HCT116 (cell line): ENCODE results near the gene RNF182. TPM values are rescaled to one million over a fixed set of nuclear protein-coding genes. Genes with fewer than 3 reads are reported as not detected.

Experiments
- ATAC-seq: fragments of 200-7000 bp; cut with Tn5 transposase; 2 replicates; pipeline ENCODE4 v1.9.1; 2020; ENCODE audit warnings: mild to moderate bottlenecking, moderate library complexity
- BruUV-seq: library from RNA; stranded (reverse); fragments of 400-500 nt; replicated peaks from 2 replicates; lab custom pipeline; 2021; lab: Mats Ljungman, UMichigan
- CTCF ChIA-PET: fragments of 300-600 bp; sonication (Branson Sonifier 250); formaldehyde crosslinking; loops from one replicate; lab custom pipeline; 2021; ENCODE audit warnings: antibody characterized with exemption; lab: Charles Lee
- POLR2A ChIA-PET: fragments of 300-600, 350-600 bp; sonication (Branson Sonifier 250); formaldehyde crosslinking; loops from one replicate; lab custom pipeline; 2021; ENCODE audit warnings: antibody characterized with exemption; lab: Charles Lee
- RAD21 ChIA-PET, 2 experiments: fragments of 300-600 bp; sonication (Branson Sonifier 250); formaldehyde crosslinking; loops; one replicate each; lab custom pipeline; 2023; ENCODE audit warnings: low total read pairs in 2 of 2; ENCODE audit not compliant: uncharacterized antibody in 2 of 2, unreplicated experiment in 2 of 2, low non-redundant PET in 1 of 2; lab: Charles Lee
- DNase-seq: peaks from one replicate; pipeline ENCODE4 v3.0.0-alpha.2; 2010; ENCODE audit warnings: low read depth, low spot score
- H2AFZ ChIP-seq: fragments of 200-600 bp; shearing (Covaris generic), sonication (generic); 2 replicates; pipeline ENCODE4 v1.6.1; 2017; ENCODE audit warnings: low read depth, mixed run types, mixed read lengths, antibody characterized with exemption, low read length; ENCODE audit not compliant: poor library complexity, severe bottlenecking
- H3K27ac ChIP-seq: 2 replicates; pipeline ENCODE4 v1.5.1; 2012; ENCODE audit warnings: low read depth, low read length
- H3K27me3 ChIP-seq: fragments of 200-600 bp; sonication (generic); 2 replicates; pipeline ENCODE4 v1.6.1; 2016; ENCODE audit warnings: mixed run types, low read length, mixed read lengths; ENCODE audit not compliant: insufficient read depth
- H3K36me3 ChIP-seq, 2 experiments: fragments of 200-500 bp in 1 of 2; fragments of 200-600 bp in 1 of 2; sonication (Bioruptor generic) in 1 of 2; sonication (generic) in 1 of 2; 2 replicates each; pipeline versions ENCODE4 v1.5.1 to v1.6.1; 2014 to 2016; ENCODE audit warnings: low read length in 2 of 2, inconsistent platforms in 1 of 2, mixed read lengths in 1 of 2, mixed run types in 1 of 2; ENCODE audit not compliant: insufficient read depth in 2 of 2, control insufficient read depth in 1 of 2
- H3K4me1 ChIP-seq, 2 experiments: fragments of 200-600 bp in 1 of 2; sonication (generic) in 1 of 2; 2 replicates each; pipeline versions ENCODE4 v1.5.1 to v1.6.1; 2012 to 2017; ENCODE audit warnings: low read length in 2 of 2, inconsistent platforms in 1 of 2, mild to moderate bottlenecking in 1 of 2, mixed read lengths in 1 of 2, mixed run types in 1 of 2, moderate library complexity in 1 of 2; ENCODE audit not compliant: insufficient read depth in 2 of 2, control insufficient read depth in 1 of 2
- H3K4me2 ChIP-seq: fragments of 200-600 bp; sonication (generic); 2 replicates; pipeline ENCODE4 v1.6.1; 2017; ENCODE audit warnings: mixed run types, low read length, mixed read lengths
- H3K4me3 ChIP-seq, 2 experiments: fragments of 200-600 bp in 1 of 2; sonication (generic) in 1 of 2; replicated peaks in 1 of 2; 2 replicates each; pipeline ENCODE4 v1.5.1; 2011 to 2016; ENCODE audit warnings: low read length in 2 of 2, control low read depth in 1 of 2, low read depth in 1 of 2, mild to moderate bottlenecking in 1 of 2, mixed read lengths in 1 of 2, mixed run types in 1 of 2
- H3K79me2 ChIP-seq: fragments of 200-600 bp; sonication (generic); 2 replicates; pipeline ENCODE4 v1.6.1; 2017; ENCODE audit warnings: mild to moderate bottlenecking, mixed run types, low read length, moderate library complexity, mixed read lengths; ENCODE audit not compliant: insufficient read depth
- H3K9ac ChIP-seq: fragments of 200-600 bp; sonication (generic); 2 replicates; pipeline ENCODE4 v1.6.1; 2016; ENCODE audit warnings: low read length, mixed read lengths
- H3K9me2 ChIP-seq: fragments of 200-600 bp; sonication (generic), shearing (Covaris generic); 2 replicates; pipeline ENCODE4 v1.6.1; 2017; ENCODE audit warnings: mixed run types, mild to moderate bottlenecking, moderate library complexity; ENCODE audit not compliant: insufficient read depth
- H3K9me3 ChIP-seq, 2 experiments: fragments of 200-500 bp in 1 of 2; fragments of 200-600 bp in 1 of 2; sonication (Bioruptor generic) in 1 of 2; sonication (generic) in 1 of 2; 2 replicates each; pipeline ENCODE4 v1.6.1; 2014 to 2017; ENCODE audit warnings: low read length in 2 of 2, mixed read lengths in 2 of 2, inconsistent platforms in 1 of 2, low read depth in 1 of 2, mild to moderate bottlenecking in 1 of 2, mixed run types in 1 of 2, moderate library complexity in 1 of 2; ENCODE audit not compliant: control insufficient read depth in 1 of 2, insufficient read depth in 1 of 2
- H4K20me1 ChIP-seq: fragments of 200-600 bp; sonication (generic), shearing (Covaris generic); 2 replicates; pipeline ENCODE4 v1.6.1; 2017; ENCODE audit warnings: mixed run types, mild to moderate bottlenecking, moderate library complexity; ENCODE audit not compliant: insufficient read depth
- ATF3 ChIP-seq: IDR thresholded peaks from 2 replicates; pipeline ENCODE4 v1.6.1; 2012
- CEBPB ChIP-seq: IDR thresholded peaks from 2 replicates; pipeline ENCODE4 v1.6.1; 2012; ENCODE audit warnings: low read depth
- CTCF ChIP-seq, 3 experiments: fragments of 200-600 bp in 1 of 3; sonication (generic) in 1 of 3; IDR thresholded peaks in 2 of 3; conservative IDR thresholded peaks in 1 of 3; 2 replicates each; pipeline ENCODE4 v1.5.1; 2012 to 2017; ENCODE audit warnings: low read depth in 2 of 3, low read length in 2 of 3, antibody characterized with exemption in 1 of 3, borderline replicate concordance in 1 of 3, control low read depth in 1 of 3, mild to moderate bottlenecking in 1 of 3, mixed read lengths in 1 of 3, mixed run types in 1 of 3, moderate library complexity in 1 of 3; ENCODE audit not compliant: insufficient read depth in 1 of 3
- EGR1 ChIP-seq: IDR thresholded peaks from 2 replicates; pipeline ENCODE4 v1.6.1; 2012; ENCODE audit warnings: low read depth
- ELF1 ChIP-seq: IDR thresholded peaks from 2 replicates; pipeline ENCODE4 v1.6.1; 2012; ENCODE audit warnings: low read depth, borderline replicate concordance
- EZH2phosphoT487 ChIP-seq: fragments of 200-600 bp; IDR thresholded peaks from 2 replicates; pipeline ENCODE4 v1.6.1; 2018; ENCODE audit warnings: antibody characterized with exemption, borderline replicate concordance
- JUND ChIP-seq: IDR thresholded peaks from 2 replicates; pipeline ENCODE4 v1.6.1; 2012
- MAX ChIP-seq: IDR thresholded peaks from 2 replicates; pipeline ENCODE4 v1.6.1; 2012
- POLR2A ChIP-seq: IDR thresholded peaks from 2 replicates; pipeline ENCODE4 v1.7.0; 2011; ENCODE audit warnings: borderline replicate concordance; ENCODE audit not compliant: insufficient read depth, insufficient read length; ENCODE audit errors: extremely low read depth
- POLR2AphosphoS5 ChIP-seq: IDR thresholded peaks from 2 replicates; pipeline ENCODE4 v1.6.1; 2011; ENCODE audit warnings: mild to moderate bottlenecking, low read depth, low read length, moderate library complexity
- RAD21 ChIP-seq: IDR thresholded peaks from 2 replicates; pipeline ENCODE4 v1.6.1; 2012; ENCODE audit warnings: low read depth, mild to moderate bottlenecking
- REST ChIP-seq: IDR thresholded peaks from 2 replicates; pipeline ENCODE4 v1.6.1; 2012; ENCODE audit warnings: low read depth
- SIN3A ChIP-seq: IDR thresholded peaks from 2 replicates; pipeline ENCODE4 v1.6.1; 2012; ENCODE audit warnings: low read depth
- SP1 ChIP-seq: IDR thresholded peaks from 2 replicates; pipeline ENCODE4 v1.6.1; 2012; ENCODE audit warnings: low read depth
- SRF ChIP-seq: IDR thresholded peaks from 2 replicates; pipeline ENCODE4 v1.6.1; 2012; ENCODE audit warnings: low read depth
- TCF7L2 ChIP-seq: IDR thresholded peaks from 2 replicates; pipeline ENCODE4 v1.7.0; 2011; ENCODE audit warnings: borderline replicate concordance, inconsistent platforms; ENCODE audit not compliant: insufficient read depth, insufficient read length; ENCODE audit errors: extremely low read depth
- YY1 ChIP-seq: IDR thresholded peaks from 2 replicates; pipeline ENCODE4 v1.6.1; 2011; ENCODE audit warnings: low read length, low read depth, moderate library complexity, mild to moderate bottlenecking; ENCODE audit not compliant: insufficient replicate concordance; ENCODE audit errors: extremely low read depth
- ZBTB33 ChIP-seq: IDR thresholded peaks from 2 replicates; pipeline ENCODE4 v1.6.1; 2011; ENCODE audit warnings: mild to moderate bottlenecking, low read length, moderate library complexity; ENCODE audit not compliant: insufficient replicate concordance; ENCODE audit errors: extremely low read depth
- ZFX ChIP-seq: fragments of 450-650 bp; IDR thresholded peaks from 2 replicates; pipeline ENCODE4 v1.6.1; 2017
- ZNF274 ChIP-seq: fragments of 200-500 bp; sonication (Bioruptor generic); IDR thresholded peaks from 2 replicates; pipeline ENCODE4 v1.6.1; 2014; ENCODE audit warnings: mild to moderate bottlenecking, low read depth, low read length, inconsistent platforms
- intact Hi-C: fragments of 100-400 bp; cut with micrococcal nuclease; formaldehyde crosslinking; loops from 2 replicates; pipeline ENCODE4 v1.10.0; 2022
- total RNA-seq: library from RNA; stranded (reverse); gene quantifications from one replicate; pipeline ENCODE4 v1.2.1, GENCODE V29; 2021; ENCODE audit not compliant: unreplicated experiment

The RNF182 gene
- total RNA-seq, 1 experiment from 2014 or later: 6.5 TPM

GRCh38 chr6:13929196-13929595 lies 4.4 kb downstream of the RNF182 start:
- TF ChIP-seq ZNF274: no peak
- TF ChIP-seq POLR2A: no peak
- TF ChIP-seq ZFX: no peak
- TF ChIP-seq CTCF (IDR thresholded peaks at IDR 0.05 in 2 of 3, conservative IDR thresholded peaks at IDR 0.05 in 1 of 3; ENCODE audit: borderline replicate concordance in 1 of 3, insufficient read depth in 1 of 3, low read depth in 2 of 3, low read length in 2 of 3): no peak
- no peak for TF ChIP-seq SRF
- TF ChIP-seq ZBTB33: no peak
- TF ChIP-seq TCF7L2: no peak
- TF ChIP-seq EZH2phosphoT487: no peak
- TF ChIP-seq ATF3: no peak
- TF ChIP-seq YY1: no peak
- no peak for TF ChIP-seq SIN3A
- no peak for TF ChIP-seq RAD21
- no peak for TF ChIP-seq REST
- no peak for TF ChIP-seq MAX
- TF ChIP-seq EGR1: no peak
- TF ChIP-seq POLR2AphosphoS5: no peak
- TF ChIP-seq ELF1: no peak
- TF ChIP-seq JUND: no peak
- no peak for TF ChIP-seq SP1
- TF ChIP-seq CEBPB: no peak
- ATAC-seq (no peak), DNase-seq (no peak)
- Histone ChIP-seq H3K9ac (no peak overlapping the region), H3K79me2 (no peaks in the 10 kb centered on the region), H3K9me2 (no peaks in the 10 kb centered on the region), H3K9me3 (no peaks in the 10 kb centered on the region), H3K27me3 (no peaks in the 10 kb centered on the region), H3K4me3 (no peak overlapping the region), H4K20me1 (no peaks in the 10 kb centered on the region), H3K27ac (no peak overlapping the region), H3K4me2 (no peak overlapping the region), H2AFZ (no peak overlapping the region), H3K36me3 (no peaks in the 10 kb centered on the region), H3K4me1 (peaks cover 0 to 10% of the 10 kb centered on the region in 2 experiments; a peak in 3 of 4 replicates)
- no TSS peak for BruUV-seq
- ChIA-PET RAD21 (no interaction called here), CTCF (no interaction called here), POLR2A (no interaction called here)
- intact Hi-C loops: no loop called here
